Measurements from ENCODE around the gene SLC12A4.
A peak's percentile ranks its signal among the peaks of the same experiment; 100 is the strongest.
"Not testable (repeated sequence)": the region's sequence is repeated elsewhere in the genome, so short reads cannot be mapped to it uniquely, and the experiment has no call there.

SLC12A4 gene

DNA sequence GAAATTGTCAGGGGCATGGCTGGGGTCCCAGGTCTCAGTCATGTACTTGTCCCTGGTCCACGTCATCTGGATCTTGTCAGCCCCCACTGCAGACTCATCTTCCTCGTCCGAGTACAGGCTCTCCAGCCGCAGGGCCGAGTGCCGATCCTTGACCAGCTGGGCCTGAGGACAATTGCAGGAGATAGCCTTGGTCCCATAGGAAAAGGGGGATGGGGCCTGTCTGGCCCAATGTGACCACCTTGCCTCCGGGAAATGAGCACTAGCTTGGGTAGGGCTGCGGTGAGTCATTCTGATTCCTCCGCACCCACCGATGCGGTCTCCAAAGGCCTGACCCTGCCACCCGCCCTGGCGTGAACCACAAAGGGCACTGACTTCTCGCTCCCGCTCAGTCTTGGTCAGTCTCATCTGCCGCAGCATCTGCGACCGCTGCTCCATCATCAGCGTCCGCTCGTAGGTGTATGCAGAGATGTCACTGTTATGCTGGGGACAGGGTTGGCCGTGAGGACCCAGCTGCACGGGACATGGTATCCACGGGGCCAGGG is 23.0 kb downstream of the SLC12A4 start:
- DNase-seq (ENCODE audit: insufficient read length, low spot score) (no peak), FAIRE-seq (no peak)
- no peak for TF ChIP-seq POLR2A (IDR thresholded peaks at IDR 0.05; ENCODE audit: low read depth, low read length)

DNA sequence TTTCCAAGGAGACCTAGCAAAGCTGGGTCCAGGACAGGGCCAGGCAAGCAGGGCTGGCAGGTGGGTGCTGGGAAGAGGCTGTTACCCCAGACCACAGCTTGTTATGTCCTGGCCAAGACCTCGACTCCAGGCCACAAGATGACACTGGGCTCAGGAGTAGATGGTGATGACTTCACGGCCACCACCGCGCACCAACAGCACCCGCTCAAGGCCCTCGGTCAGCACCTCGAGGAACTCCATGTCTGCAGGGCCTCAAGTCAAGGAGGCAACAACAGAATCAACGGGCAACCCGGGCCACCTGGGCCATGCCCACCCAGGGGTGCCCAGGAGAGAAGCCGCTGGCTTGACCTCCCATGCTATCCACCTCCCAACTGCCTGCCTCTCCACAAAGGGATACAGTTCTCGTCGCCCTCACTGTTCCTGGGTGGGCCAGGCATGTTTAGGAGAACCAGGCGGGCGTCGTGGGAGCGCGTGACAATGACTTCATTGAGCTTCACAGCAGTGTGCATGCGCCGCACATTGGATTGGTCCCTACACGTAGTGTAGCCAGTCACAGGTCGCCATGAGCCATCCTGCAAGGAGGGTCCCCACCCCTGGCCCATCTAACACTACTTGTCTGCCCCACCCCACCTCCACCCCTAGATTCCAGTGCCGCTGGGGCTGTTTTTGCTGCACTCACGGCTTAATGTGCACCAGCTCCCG is 23.6 kb downstream of the SLC12A4 start:
- DNase-seq (ENCODE audit: insufficient read length, low spot score), result no peak
- TF ChIP-seq POLR2A (IDR thresholded peaks at IDR 0.05; ENCODE audit: low read depth, low read length), result no peak
- FAIRE-seq, result no peak

DNA sequence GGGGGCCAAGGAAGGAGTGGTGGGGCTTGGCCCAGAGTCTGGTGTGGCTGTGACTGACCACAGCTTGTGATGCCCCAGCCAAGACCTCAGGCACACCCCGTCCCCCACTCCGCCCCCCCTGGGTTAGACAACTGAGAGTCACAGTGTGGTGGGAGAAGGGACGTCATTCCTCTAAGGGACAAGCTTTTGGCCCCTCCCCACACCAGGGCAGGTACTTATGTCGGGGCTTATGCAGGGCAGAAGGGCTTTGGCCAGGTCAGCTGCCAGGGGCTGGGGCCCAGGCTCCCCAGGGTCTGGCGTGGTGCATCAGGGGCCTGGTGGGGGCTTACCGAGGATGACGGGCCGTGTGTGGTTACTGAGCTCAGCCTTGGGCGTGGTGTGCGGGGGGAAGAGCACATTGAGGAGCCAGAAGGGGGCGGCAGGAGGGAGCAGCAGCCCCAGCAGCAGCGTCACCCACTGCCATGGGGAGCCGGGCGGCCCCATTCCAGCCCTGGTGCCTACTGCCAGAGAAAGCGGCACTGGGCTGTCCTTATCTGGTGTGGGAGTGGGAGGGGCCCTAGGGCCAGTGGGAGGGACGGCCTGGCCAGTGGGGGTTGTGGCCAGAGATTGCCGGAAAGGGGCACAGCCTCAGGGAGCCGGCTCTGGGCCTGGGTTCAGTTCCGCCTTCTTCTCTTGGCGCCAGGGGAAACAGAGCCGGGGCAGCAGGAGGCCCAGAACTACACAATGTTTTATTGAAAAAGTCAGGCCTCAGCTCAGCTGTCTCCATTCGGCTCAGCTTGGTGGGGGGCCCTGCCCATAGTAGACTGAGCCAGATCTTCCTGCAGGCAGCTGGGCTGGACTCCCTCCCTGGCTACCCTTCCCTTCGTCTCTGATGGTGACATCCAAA is 24.6 kb downstream of the SLC12A4 start, which contains the start of gene LCAT:
TSS of gene LCAT (minus strand) at position 502 of the 886 bp plus-strand sequence. CDS start at position 483, 19 bp downstream.
- FAIRE-seq (no peak), DNase-seq (ENCODE audit: insufficient read length, low spot score) (no peak)
- TF ChIP-seq POLR2A (IDR thresholded peaks at IDR 0.05; ENCODE audit: low read depth, low read length), result no peak

DNA sequence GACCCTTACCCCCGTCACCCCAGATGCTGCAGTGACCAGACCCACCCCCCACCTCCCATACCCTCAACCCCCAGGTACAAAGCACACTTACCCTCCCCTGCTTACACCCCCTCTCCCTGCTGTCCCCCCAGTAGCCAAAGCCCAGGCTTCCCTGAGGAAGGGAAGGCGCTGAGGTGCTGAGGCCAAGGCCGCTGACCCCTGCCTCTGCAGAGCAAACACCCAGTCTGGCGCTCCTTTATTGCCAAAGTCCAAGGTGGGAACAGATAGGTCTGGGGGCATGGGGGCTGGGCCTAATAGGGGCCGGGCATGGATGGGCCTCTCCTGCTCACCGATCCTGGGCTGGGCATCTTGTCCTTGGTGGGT is 25.2 kb downstream of the SLC12A4 start:
- DNase-seq (ENCODE audit: insufficient read length, low spot score) (no peak), FAIRE-seq (no peak)
- no peak for TF ChIP-seq POLR2A (IDR thresholded peaks at IDR 0.05; ENCODE audit: low read depth, low read length)

DNA sequence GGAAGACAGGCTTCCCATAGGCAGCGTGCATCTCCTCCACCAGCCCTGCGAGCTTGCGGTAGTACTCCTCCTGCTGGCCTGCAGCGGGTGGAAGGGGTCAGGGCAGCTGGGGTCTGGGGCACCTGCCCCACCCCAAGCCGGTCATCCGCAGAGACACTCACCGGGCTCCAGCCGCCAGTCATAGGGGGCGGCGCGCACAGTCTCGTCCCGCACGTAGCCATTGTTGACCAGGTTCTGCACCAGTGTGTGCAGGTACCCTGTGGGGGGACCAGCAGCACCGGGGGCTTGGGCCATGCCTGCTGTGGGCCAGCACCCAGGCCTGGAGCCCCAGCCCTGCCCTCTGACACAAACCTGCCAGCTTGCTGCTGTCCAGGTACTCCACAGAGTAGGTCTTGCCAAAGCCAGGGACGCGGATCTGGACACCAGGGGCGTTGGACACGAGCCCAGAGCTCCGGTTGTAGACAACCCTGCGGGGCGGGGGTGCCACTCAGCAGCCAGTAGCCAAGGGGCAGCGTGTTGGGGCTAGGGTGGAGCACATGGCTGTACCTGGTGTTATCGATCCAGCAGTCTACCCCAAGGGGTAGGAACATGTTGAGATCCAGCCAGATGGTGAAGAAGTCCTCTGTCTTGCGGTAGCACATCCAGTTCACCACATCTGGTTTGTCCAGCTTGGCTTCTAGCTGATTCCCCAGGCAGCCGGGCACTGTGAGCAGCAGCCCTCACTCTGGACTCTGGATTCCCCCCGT is 25.8 kb downstream of the SLC12A4 start:
- no peak for DNase-seq (ENCODE audit: insufficient read length, low spot score)
- TF ChIP-seq POLR2A (IDR thresholded peaks at IDR 0.05; ENCODE audit: low read depth, low read length), result no peak
- FAIRE-seq, result no peak

DNA sequence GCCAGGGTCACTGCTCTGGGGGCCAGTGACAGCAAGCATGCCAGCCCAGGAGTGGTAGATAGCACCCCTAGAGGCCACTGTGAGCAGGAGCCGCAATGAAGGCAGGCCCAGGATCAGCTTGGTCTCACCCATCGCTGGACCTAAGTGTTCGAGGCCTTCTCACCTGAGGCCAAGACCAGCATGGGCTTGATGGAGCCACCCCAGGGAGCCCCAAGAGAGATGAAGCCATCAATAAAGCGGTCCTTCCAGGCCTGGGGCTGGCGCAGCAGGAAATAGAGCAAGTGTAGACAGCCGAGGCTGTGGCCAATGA is 26.3 kb downstream of the SLC12A4 start:
- TF ChIP-seq POLR2A (IDR thresholded peaks at IDR 0.05; ENCODE audit: low read depth, low read length), result no peak
- DNase-seq (ENCODE audit: insufficient read length, low spot score) (peak; percentile 33), FAIRE-seq (no peak)

DNA sequence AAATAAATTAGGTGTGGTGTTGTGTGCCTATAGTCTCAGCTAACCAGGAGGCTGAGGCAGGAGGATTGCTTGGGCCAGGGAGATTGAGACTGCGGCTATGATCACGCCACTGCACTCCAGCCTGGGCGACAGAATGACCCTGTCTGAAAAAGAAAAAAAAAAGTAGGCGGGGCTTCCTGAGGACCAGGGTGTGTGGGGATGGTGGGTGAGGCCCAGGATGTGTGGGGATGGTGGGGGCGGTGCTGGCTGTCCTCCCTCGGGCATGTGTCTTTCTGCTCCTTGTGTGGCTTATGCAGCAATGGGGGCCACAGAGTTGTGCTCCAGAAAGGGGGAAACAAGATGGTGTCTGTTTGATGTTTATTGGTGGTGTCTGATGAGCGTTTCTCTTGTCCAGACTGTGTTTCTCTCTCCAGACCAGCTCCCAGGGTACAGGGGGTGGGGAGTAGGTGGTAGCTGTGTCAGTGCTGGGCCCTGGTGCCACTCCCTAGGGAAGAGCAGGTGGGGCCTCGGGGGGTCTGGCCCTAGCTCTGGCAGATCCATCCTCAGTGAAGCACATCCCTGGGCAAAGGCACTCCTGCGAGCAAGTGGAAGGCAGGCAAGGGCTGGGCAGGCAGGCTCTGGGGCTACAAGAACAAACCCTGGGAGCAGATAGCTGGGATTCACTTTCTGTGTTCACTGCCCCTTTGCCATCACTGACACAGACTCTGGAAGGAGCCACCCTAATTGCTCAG is 26.8 kb downstream of the SLC12A4 start:
- DNase-seq (ENCODE audit: insufficient read length, low spot score), result no peak
- FAIRE-seq, result no peak
- TF ChIP-seq POLR2A (IDR thresholded peaks at IDR 0.05; ENCODE audit: low read depth, low read length), result no peak

DNA sequence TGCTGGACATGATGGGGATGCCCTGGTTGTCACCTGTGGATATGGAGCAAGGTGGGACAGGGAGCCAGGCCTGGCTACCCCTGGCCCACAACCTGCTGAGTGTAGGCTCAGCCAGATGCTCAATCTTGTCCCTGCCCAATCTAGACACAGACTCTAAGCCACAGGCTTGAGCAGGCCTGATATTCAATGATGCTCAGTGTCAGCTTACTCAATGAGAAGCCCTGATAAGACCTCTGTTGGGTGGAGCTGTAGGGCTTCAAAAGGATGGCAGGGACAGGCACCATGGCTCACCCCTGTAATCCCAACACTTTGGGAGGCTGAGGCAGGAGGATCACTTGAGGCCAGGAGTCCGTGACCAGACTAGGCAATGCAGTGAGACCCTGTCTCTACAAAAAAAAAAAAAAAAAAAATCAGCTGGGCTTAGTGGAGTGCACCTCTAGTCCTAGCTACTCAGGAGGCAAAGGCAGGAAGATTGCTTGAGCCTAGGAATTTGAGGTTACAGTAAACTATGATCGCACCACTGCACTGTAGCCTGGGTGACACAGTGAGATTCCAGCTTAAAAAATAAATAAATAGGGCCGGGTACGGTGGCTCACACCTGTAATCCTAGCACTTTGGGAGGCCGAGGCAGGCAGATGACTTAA is 27.9 kb downstream of the SLC12A4 start:
- FAIRE-seq, result no peak
- no peak for DNase-seq (ENCODE audit: insufficient read length, low spot score)
- TF ChIP-seq POLR2A (IDR thresholded peaks at IDR 0.05; ENCODE audit: low read depth, low read length), result no peak

DNA sequence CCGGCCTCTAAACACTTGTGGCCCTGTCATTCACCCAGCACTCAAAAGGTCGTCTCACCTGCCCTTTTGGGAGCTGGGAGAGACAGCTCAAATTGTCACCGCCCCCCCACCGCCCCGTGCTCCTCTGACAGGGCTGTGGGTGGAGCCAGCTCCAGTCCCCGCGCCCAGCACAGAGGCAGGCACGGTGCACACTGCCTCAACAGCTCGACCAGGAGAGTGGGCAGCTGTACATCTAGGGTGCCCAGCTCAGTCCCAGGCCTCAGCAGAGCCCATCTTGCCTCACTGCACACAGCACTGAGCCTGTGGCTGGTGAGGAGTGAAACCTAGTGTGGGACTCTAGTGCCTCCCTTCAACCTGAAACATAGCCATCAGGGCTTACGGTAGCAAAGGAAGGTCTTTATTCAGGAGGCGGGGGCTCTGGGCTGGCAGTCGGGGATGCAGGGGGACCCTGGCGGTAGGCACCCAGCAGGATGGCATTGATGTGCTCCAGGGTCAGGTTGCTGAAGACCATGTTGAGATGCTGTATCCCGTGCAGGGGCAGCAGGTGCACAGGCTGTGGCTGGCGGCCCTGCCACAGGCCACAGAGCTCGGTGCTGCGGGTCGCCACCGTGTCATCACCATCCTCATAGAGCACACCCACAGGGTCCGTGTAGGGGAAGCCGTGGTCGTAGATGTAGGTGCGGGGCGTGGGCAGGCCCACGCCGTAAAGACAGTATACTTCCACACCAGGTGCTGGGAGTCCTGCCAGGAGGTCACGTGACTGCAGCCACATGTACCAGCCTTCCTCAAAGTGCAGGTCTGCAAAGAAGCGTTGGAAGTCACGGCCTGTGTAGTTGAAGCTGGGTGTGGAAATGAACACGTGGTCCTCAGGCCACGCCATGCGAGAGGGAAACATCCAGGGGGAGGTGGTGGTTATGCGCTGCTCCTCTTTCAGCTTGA is 28.7 kb downstream of the SLC12A4 start:
- FAIRE-seq (no peak), DNase-seq (ENCODE audit: insufficient read length, low spot score) (no peak)
- TF ChIP-seq POLR2A (IDR thresholded peaks at IDR 0.05; ENCODE audit: low read depth, low read length), result no peak

DNA sequence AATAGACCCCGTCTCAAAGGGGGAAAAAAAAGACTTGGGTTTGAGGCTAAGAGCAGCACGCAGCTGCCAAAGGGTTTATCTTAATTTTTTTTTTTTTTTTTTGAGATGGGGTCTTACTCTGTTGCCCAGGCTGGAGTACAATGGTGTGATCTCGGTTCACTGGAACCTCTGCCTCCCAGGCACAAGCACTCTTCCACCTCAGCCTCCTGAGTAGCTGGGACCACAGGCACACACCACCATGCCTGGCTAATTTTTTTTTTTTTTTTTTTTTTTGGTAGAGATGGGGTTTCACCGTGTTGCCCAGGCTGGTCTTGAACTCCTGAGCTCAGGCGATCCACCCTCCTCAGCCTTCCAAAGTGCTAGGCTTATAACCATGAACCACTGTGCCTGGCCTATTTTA is 30.7 kb downstream of the SLC12A4 start:
- not testable (repeated sequence) for FAIRE-seq; DNase-seq (ENCODE audit: insufficient read length, low spot score)

DNA sequence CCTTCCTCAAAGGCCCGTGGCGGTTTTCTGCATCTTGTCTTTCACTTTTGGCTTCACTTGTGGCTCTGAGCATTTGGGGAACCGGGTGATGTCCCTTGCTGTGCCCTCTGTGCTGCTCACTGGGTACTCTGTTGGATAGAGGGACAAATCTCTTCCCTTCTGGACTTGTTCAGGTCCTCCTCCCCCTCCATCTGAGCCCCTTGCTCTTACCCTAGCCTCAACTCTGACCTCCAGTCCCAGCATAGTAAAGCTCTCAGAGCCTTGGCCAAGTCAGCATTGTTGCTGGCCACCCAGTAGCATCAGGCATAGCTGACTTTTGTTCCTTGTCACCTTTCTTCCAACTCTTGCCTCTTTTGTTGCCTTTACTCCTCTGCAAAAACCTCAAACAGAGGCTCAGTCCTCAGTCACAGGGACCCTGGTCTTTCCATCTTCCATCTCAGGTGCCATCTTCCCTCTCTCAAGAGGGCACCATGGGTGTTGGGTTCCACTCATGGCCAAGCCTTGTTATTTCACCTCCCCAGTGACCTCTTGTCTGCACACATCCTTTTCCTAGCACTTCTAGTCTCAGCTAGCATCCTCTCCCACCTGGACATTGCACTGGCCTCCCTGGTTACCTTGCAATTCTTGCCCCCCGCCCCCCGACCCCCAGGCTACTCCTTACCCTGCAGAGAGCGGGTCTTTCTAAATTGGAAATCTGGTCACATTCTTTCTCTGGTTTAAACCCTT is 31.4 kb downstream of the SLC12A4 start:
- no peak for TF ChIP-seq POLR2A (IDR thresholded peaks at IDR 0.05; ENCODE audit: low read depth, low read length)
- no peak for DNase-seq (ENCODE audit: insufficient read length, low spot score)
- FAIRE-seq, result no peak
